AG10803 (cell line): ENCODE data around the gene DFFB.

Experiments used
- DNase-seq: peaks from one replicate; pipeline ENCODE4 v3.0.0; 2010; ENCODE audit warnings: low read depth
- H3K4me3 ChIP-seq: 2 replicates; pipeline ENCODE4 v1.5.1; 2011; ENCODE audit warnings: mild to moderate bottlenecking, low read length, control low read depth
- CTCF ChIP-seq: conservative IDR thresholded peaks from 2 replicates; pipeline ENCODE4 v1.5.1; 2011; ENCODE audit warnings: mild to moderate bottlenecking, low read length, control low read depth, inconsistent platforms

Gene DFFB

GRCh38 chr1:3925256-3925655 is 68.0 kb downstream of the DFFB start:
- DNase-seq = no peak
- no peak for TF ChIP-seq CTCF
- H3K4me3 ChIP-seq = no peak overlapping the region

- TF ChIP-seq CTCF = no peak
- no peak for DNase-seq
- no peak overlapping the region for H3K4me3 ChIP-seq
These were observed 68.5 kb downstream of the DFFB start for GRCh38 chr1:3925762-3926161.

GRCh38 chr1:3926956-3927355 is 69.7 kb downstream of the DFFB start:
- no peak for TF ChIP-seq CTCF
- H3K4me3 ChIP-seq = no peak overlapping the region
- DNase-seq = no peak

- DNase-seq = no peak
- TF ChIP-seq CTCF = no peak
- H3K4me3 ChIP-seq = no peak overlapping the region
These were observed 71.3 kb downstream of the DFFB start for GRCh38 chr1:3928586-3928985.

- H3K4me3 ChIP-seq = no peak overlapping the region
- DNase-seq = no peak
- TF ChIP-seq CTCF = no peak
These were observed 71.8 kb downstream of the DFFB start for GRCh38 chr1:3929126-3929525.

GRCh38 chr1:3930301-3931006 is 73.2 kb downstream of the DFFB start:
- TF ChIP-seq CTCF = no peak
- H3K4me3 ChIP-seq = no peak overlapping the region
- DNase-seq = no peak
